SW480 (cell line): ENCODE measurements around the gene PTGDR2.

Source experiments
- DNase-seq: peaks from one replicate; pipeline ENCODE4 v3.0.0-alpha.2; 2016; ENCODE audit warnings: low spot score

Gene PTGDR2

DNA sequence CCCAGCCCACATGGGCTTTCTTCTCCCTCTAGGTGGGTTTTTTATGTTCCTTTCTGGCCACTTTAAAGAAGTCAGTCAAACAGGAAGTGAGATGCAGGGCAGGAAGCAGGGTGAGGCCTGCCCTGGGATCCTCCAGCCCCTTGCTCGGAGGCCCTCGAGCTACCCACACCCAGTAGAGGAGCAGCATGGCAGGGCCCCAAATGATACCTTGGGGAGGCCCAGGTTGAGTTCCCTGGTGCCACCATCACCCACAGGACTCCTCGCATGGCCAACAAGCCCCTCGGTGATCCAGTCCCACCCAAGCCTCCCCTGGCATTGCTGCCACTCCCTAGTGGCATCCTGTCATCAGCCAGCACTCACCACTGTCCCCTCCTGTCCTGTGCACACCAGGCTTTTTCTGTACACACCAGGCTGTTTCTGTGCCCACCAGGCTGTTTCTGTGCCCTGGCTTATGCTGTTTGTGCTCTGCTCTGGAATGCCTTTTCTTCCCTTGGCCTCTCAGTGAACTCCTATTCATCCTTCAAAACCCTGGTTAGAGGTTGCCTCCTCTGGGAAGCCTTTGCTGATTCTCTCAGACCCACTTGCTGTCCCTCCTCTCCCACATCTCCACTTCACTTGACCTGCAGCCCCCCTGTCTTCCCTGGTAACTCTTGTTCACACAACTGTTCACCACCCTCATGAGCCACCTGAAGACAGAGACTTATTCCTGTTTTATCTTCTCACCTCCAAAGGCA is 3.1 kb upstream of the PTGDR2 start:
- DNase-seq = no peak

DNA sequence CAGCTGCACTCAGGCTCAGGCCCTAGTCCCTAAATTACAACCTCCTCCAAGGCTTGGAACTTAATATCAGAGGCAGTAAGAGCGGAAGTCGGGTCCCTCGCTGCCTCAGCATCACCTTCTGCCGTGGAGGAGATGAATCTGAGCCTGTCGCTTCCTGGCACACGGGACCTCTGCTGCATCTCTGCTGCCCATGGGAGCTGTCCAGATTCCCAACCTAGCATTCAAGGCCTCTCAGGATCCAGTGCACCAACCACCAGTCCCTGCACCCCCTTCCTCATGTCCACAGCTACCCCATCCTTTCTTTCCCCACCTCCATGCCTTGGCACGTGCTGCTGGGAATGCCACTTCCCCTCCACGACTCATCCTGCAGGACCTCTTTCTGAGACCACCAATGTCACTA is 2.5 kb upstream of the PTGDR2 start:
- DNase-seq = no peak

DNA sequence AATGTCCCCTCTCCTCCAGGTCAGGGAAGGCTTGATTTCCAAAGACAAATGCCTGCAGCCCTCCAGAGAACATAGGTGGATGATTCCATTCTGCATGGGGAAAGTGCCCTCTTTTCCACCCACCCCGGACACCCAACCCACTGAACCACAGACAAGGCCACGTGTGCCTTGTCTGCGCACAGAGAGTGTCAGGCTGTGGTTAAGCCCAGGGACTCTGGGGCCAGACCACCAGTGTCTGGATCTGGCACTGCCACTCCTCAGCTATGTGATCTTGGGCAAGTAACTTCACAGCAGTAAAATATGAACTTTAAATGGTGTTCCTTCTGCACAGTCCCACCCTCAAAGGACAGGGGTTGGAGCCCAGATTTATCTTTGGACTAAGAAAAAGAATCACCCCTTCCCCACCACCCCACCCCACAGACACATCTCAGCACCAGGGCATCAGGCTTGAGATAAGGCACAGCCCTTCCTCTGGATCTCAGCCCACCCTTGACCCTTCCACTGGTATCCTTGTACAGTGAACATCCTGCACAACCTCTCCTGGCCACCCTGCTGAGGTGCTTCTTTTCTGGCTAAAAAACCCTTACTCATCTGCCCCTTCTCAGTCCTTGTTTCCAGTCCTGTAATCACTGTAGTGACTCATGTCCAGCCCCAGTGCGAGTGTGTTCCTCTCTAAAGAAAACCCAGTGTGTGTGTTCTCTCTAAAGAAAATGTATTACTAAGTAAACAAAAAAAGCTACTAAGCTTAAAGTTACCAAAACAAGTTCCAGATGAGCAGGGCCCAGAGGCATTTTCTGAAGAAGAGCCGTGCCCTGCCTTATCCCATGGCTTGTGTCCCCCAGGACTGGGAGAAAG is 1.9 kb upstream of the PTGDR2 start:
- DNase-seq = no peak

DNA sequence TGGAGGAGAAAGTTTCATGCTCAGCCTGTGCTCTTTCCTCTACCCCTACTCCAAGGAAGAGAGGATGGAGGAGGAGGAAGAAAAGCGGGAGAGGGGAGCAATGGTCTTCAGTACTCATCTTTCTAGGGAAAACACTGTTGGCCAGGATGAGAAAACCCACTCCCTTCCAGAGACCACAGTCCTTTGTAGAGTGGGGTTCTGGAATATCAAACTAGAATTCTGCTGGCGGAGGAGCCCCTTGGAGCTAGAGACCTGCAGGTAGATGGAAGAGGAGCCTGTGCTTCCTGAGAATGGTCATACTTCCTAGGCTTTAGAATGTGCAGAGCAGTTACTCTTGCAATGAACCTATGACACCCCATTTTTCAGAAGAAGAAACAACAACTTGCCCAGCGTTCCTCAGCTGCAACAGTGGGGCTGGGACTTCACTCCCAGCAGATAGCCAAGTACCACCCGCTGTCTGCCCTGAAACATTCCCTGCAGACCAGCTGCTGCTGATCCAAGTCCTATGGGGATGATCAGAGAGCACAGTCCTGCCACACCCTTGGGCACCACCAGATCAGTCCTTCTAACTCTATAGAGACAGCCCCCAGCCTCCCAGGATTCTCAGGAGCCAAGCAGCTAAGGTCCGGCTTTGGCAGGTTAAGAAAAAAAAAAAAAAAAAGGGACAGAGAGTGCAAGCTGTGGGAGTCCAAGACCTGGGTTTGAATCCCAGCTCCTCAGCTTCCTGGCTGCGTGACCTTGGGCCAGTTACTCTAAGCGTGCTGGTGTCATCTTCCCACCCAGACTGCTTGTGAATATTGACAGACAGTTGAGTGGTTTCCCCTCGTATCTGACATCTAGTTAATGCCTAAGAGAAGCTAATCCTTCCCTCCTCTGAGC is 664 bp downstream of the PTGDR2 start:
- DNase-seq = no peak

DNA sequence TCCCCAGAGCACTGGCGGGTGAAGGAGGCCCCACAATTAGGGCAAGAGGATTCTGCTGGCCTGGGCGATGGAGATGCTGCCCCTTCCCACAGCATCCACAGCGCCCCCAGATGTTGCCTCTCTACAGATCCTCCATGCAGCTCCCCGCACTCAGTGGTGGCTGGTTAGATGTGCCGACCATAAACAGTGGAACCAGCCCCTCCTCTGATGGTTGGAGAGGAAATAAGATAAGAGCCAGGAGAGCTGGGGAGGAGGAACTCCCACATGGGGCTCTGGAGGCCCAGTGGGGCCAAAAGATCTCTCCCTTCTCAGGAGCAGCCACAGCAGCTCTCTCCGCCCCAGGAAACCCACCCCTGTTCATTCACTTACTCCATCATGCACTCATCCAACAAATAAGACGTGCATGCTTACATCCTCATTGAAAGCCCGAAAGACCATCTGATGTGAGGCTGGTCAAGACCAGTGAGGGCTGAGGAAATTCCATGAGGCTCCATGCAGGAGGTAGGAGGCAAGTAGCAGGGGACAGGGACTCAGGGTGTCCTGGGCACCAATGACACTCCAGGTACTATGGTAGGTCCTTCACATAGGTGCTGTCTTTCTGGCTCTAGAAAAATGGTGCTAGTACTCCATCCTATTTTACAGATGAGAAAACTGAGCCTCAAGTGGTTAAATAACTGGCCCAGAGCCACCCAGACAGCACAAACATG is 1.5 kb downstream of the PTGDR2 start:
- no peak for DNase-seq

DNA sequence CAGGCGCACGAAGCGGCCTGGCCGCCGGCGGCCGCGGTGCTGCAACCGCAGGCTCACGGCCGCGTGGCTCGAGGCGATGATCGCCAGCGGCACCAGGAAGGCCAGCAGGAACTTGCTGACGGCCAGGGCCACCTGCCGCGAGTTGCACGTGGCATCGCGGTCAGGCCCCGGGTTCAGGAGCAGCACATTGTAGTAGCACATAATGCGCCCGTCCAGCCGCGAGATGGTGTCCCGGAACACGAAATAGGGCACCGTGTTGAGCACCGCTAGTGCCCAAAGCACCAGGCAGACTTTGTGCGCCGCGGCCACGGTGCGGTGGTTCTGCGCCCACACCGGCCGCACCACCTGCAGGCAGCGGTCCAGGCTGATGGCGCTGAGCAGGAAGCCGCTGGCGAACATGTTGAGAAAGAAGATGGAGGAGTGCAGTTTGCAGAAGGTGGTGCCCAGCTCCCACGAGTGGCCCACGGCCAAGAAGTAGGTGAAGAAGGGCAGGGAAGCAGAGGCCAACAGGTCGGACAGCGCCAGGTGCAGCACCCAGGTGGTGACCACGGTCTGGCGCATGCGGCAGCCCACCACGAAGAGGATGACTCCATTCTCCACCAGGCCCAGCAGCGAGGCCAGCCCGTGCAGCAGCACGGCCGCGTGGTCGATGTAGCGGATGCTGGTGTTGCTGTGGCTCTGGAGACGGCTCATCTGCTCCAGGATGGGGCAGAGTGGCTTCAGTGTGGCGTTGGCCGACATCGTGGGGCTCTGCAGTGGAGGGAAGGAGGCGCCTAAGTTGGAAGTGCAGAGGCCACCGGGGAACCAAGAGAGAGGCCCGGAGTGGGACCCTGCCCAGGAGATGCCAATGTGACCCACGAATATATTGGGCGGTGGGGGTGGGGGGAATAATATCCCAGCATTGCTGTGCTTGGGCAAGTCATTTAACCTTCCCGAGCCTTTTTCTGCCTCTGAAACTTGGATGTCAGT is 2.5 kb downstream of the PTGDR2 start:
- DNase-seq = no peak

DNA sequence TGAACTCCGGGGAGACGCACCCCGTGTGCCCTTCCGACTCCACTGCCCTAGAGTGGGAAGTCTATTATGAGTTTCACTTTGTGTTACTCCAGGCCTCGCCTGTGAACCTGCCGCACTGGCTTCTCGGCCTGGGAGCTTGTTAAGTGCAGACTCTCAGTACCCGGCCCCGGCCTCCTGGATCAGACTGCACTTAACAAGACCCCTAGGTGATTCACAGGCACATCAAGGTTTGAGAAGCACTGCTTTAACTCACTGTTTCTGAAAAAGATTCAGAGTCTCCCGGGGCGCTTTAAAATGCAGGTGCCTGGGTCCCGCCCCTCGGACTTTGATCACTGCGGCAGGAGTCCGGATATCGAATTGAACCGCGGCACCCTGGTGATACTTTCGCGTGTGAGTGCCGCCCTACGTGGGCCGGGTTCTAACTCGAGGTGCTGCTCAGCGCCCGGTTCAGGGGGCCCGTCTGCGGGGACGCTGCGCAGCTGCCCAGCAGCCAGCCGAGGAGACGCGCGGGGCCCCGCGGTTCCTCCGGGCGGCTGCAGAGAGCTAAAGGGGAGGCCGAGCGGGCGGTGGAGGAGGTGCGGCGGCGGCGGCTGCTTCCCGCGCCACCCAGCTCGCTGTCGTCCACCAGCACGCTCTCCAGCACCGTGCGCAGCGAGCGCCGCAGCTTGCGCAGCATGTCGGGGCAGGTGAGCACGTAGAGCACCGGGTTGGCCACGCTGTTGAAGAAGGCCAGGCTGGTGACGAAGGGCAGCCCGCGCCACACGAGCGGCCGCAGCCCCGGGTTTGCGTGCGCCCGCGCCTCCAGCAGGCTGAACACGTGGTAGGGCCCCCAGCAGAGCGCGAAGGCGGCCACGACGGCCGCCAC is 3.4 kb downstream of the PTGDR2 start:
- DNase-seq = peak; percentile 61

DNA sequence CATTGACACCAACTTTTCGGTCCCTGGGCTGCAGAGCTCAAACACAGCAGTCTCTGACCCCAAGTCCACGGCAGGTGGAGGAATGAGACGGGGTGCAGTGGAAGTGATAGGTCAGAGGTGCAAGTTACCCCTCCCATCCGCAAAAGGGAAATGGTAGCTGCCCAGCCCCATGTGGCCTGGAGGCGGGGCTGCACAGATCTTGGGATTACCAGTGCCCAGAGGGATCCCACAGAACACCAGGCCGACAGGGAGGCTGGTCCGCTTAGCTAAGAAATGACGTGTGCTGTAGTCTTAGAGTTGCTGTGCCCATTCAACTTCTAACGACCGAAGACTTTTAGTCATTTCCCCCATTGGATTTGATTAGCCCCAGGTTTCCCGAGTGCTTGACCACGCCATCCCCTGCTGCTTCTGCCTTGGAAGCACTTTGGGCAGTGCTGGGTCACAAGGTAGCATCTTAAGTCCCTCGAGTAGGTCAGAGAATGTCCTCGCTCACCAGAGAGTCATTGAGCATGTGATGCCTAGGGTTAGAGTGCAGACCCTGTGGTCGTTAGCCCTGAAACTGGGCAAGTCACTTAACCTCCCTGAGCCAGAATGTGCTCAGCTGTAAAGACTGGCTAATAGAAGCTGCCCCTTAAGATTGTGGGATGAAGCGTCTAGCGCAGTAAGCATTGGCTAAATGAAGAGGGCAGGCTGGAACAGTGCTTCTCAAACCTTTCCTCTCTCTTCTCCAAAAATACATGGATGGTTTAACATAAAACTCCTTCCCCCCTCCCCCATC is 4.2 kb downstream of the PTGDR2 start:
- DNase-seq = no peak

DNA sequence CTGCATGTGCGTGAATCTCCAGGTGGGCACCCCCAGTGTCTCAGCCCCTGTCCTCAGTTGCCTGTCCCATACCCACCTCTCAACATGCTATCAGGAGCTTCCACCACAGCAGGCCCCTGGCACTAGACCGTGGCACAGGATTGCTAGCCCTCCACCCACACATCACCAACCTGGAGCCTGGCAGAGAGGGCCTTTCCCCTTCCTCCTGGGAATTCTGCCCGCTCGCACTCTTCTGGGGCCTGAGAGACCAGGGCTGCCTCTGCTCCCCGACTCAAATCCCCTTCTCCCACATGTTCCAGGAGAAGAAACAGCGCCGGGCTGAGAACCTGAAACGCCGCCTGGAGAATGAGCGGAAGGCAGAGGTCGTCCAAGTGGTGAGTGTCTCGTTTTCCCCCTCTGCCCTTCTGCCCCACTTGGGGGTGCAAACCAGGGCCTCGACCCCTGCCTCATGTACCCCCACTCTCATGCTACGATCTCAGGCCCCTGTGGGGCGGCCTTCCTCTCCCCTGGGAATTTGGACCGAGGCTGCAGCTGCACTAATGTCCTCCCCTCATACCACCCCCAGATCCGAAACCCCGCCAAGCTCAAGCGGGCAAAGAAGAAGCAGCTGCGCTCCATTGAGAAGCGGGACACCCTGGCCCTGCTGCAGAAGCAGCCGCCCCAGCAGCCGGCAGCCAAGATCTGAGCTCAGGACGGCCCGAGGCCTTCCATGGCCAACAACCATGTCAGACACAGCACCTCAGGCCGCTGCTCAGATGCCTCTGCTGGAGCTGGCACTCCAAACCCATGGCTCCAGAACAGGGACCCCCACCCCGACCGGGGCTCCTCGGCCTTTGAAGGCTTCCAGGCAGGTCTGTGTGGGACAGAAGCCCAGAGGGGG is 5.9 kb downstream of the PTGDR2 start:
- DNase-seq = no peak

DNA sequence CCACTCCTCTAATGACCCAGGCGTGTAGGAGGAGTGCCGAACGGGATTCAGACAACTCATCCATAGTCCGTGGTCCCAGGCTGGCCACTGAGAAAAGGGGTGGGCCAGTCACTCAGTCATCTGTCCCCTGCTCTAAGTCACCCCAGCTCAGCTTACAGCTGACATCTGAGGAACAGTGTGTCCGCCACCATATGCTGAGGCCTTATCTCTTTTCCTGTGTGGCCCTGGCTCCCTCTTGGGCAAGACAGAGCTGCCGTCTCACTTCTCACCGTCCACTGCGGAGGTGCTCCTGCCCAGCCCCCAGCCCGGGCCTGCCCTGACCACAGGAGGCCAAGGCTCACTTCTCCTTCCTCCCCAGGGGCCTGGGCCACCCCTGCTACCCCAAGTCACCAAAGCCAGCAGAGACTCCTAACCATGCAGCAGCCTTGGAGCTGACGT is 7.0 kb downstream of the PTGDR2 start:
- no peak for DNase-seq

DNA sequence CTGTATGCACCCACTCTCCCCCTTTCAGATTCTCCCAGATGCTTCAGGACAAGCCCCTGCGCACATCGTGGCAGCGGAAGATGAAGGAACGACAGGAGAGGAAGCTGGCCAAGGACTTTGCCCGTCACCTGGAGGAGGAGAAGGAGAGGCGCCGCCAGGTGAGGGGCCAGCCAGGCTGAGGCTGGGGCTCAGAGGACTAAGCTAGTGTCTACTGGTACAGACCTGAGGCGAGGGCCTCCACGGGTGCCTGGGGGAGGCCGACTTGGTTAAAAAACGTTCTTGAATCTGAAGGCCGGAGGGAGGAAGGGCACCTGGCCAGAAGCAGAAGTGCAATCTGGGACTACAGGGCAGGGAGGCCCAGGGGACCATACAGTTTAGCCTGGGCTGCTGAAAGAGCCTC is 7.9 kb downstream of the PTGDR2 start:
- no peak for DNase-seq

DNA sequence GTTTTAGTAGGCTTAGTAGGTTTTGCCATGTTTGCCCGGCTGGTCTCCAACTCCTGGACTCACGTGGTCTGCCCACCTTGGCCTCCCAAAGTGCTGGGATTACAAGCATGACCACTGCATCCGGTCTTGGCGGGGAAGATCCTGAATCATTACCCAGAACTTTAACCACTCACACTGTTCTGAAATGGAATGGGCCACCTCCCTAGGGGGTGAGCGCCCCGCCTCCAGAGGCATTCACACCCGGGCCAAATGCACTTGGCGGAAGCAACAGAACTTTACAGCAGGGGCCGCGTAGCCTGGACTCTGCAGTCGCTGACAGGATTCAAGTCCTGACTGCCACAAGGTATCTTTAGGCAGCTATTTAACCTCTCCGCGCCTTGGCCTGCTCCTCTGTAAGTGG is 8.5 kb downstream of the PTGDR2 start:
- DNase-seq = no peak

DNA sequence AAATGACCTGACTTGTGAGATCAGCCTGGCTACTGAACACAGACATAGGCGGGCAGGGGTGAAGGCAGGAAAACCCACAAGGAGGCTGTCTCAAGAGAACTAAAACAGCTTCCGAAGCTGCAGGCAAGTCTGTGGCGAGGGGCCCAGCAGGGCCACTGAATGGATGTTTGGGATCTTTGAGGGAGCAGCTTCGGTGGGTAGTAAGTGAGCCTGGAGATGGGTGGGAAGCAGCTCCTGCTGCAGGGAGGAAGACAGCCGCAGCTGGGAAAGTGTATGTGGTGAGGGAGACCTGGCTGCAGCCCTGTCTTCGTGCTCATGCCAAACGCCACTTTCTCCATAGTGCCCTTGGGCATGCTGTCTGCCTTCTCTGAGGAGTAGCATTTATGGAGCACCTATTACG is 10.4 kb downstream of the PTGDR2 start:
- DNase-seq = no peak

DNA sequence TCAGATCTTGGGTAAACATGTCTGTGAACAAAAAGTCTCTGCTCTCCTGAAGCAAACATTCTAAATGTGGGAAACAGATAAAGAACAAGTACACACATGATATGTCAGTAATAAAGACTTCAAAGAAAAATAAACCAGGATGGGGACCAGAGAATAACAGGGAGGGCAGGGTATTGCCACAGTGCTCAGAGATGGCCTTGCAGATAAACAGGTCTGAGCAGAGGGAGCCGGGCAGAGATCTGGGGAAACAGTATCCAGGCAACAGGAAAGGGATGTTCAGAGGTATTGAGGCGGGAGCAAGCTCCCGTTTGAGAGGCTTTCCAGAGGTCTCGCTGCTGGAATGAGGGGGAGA is 10.9 kb downstream of the PTGDR2 start:
- DNase-seq = no peak

DNA sequence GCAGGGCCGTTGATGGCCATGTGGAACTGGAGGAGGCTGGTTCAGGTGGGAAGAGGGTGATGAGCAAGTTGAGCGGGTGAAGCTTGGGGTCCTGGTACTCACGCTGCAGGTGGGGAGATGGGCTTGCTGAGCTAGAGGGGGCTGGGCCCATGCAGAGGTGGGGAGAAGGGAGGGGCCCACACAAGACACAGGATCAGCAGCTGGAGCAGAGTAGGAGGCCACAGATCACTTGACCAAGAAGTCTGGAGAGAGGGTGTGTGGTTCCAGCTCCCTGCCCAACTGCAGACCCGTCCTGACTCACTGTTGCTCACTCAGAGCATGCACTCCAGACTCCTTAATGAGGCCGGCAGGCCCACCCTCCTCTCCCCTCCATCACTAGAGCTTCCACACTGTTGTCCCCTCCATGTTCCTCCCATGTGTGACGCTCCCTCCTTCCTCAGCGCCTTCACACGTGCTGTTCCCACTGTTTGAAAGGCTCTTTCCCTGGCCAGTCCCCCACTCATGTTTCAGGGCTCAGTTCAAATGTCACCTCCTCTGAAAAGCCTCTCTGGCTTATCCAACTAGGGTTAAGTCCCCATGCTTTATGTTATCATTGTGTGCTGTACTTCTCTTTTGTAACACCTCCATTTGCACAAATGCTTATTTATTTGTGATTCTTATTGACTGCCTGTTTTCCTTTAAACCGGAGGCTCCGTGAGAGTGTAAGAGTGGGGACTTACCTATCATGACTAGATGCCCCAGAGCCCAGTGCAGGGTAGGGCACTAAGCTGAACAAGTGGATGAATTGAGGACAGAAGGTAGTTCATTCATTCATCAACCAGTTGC is 11.5 kb downstream of the PTGDR2 start:
- DNase-seq = no peak

DNA sequence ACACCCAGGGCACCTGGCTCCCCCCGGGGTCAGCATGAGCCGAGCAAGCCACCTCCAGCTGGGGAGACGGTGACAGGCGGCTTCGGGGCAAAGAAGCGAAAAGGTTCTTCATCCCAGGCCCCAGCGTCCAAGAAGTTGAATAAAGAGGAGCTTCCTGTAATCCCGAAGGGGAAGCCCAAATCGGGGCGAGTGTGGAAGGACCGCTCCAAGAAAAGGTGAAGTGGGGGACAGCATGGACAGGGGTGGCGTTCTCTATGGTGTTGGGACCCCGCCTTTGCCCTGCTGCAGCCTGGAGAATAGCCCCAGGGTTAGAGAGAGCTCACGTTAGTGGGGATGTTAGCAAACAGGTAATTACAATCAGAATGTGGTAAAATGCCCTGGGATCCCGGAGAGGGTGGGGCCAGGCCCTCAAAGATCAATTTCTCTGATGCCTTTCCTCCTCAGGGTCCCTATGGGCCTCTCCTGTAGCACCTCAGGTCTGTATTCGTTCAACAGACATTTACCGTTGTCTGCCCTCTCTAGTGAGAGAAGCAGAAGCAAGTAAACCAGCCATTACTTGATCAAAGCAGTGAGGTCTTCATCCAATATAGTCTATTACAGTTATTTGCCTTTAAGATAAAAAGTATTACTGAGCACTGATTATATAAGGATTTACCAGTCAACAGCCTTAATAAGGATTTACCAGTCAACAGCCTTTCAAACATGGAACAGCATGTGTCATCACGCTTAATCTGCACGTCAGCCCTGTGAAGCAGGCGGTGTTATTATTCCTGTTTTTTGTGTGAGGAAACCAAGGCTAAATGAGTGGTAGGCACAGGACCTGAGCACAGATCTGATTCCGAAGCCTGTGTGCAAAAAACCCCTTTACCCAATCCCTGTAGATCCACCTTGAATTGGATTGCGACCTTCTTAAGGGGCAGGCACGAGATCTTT is 12.8 kb downstream of the PTGDR2 start:
- no peak for DNase-seq
